HepG2 (cell line): ENCODE results near the gene P4HTM. TPM values are rescaled to one million over a fixed set of nuclear protein-coding genes. Genes with fewer than 3 reads are reported as not detected.

Experiments used
- BRCA1 ChIP-seq: sonication (generic); formaldehyde crosslinking; IDR thresholded peaks from 2 replicates; pipeline ENCODE4 v1.4.0; 2020; ENCODE audit warnings: missing genetic modification reagents
- GFI1 ChIP-seq: sonication (generic); formaldehyde crosslinking; IDR thresholded peaks from 2 replicates; pipeline ENCODE4 v1.5.0; 2020; ENCODE audit warnings: missing genetic modification reagents, mild to moderate bottlenecking, borderline replicate concordance
- HNRNPH1 ChIP-seq: fragments of 200-400 bp; formaldehyde crosslinking; optimal IDR thresholded peaks from 2 replicates; pipeline ENCODE3; 2017; ENCODE audit warnings: mild to moderate bottlenecking, low read depth, low read length
- RELA ChIP-seq: sonication (generic); formaldehyde crosslinking; IDR thresholded peaks from 2 replicates; pipeline ENCODE4 v1.4.0; 2020; ENCODE audit warnings: missing genetic modification reagents
- THAP11 ChIP-seq: IDR thresholded peaks from 2 replicates; pipeline ENCODE4 v1.6.1; 2016; ENCODE audit warnings: missing biosample characterization, missing genetic modification reagents
- ZNF230 ChIP-seq: sonication (generic); formaldehyde crosslinking; IDR thresholded peaks from 2 replicates; pipeline ENCODE4 v1.4.0; 2020; ENCODE audit warnings: mild to moderate bottlenecking, missing genetic modification reagents
- ZNF382 ChIP-seq: sonication (generic); formaldehyde crosslinking; IDR thresholded peaks from 2 replicates; pipeline ENCODE4 v1.5.0; 2020; ENCODE audit warnings: missing genetic modification reagents, mild to moderate bottlenecking, borderline replicate concordance
- ZNF772 ChIP-seq: sonication (generic); formaldehyde crosslinking; IDR thresholded peaks from 2 replicates; pipeline ENCODE4 v1.5.0; 2020; ENCODE audit warnings: mild to moderate bottlenecking, missing genetic modification reagents
- polyA plus RNA-seq, 8 experiments: library from polyadenylated mRNA; depleted of rRNA in 3 of 8; stranded (reverse) in 7 of 8; unstranded in 1 of 8; fragments of >200 nt; fragmentation: Illumina TruSeq in 4 of 8; extraction: Trizol in 4 of 8; gene quantifications; 2 replicates each; pipeline versions ENCODE4 v1.2.1 to v1.2.3, GENCODE V29; 2011 to 2016; ENCODE audit warnings: low read depth in 4 of 8, missing spikeins in 1 of 8, mixed read lengths in 1 of 8; ENCODE audit not compliant: insufficient read depth in 1 of 8
- total RNA-seq, 5 experiments: library from RNA; depleted of rRNA; stranded (reverse); fragments of >200 nt; fragmentation: Illumina TruSeq; extraction: Trizol; gene quantifications; 2 replicates each; pipeline ENCODE4 v1.2.3, GENCODE V29; 2016; ENCODE audit warnings: low read depth in 1 of 5
- TF ChIP-seq, protein P1 (sequence below): sonication (generic); formaldehyde crosslinking; conservative IDR thresholded peaks from 2 replicates; pipeline ENCODE4 v1.8.0; 2022; ENCODE audit warnings: missing genetic modification reagents
- TF ChIP-seq, protein P2 (sequence below): sonication (generic); formaldehyde crosslinking; IDR thresholded peaks from 2 replicates; pipeline ENCODE4 v1.5.0; 2020; ENCODE audit warnings: mild to moderate bottlenecking, missing genetic modification reagents, borderline replicate concordance
- TF ChIP-seq, protein P3 (sequence below): sonication (generic); formaldehyde crosslinking; IDR thresholded peaks from 2 replicates; pipeline ENCODE4 v1.4.0; 2020; ENCODE audit warnings: mild to moderate bottlenecking, missing genetic modification reagents
- TF ChIP-seq, protein P4 (sequence below): IDR thresholded peaks from 2 replicates; pipeline ENCODE4 v1.6.1; 2016; ENCODE audit warnings: mild to moderate bottlenecking, missing biosample characterization, missing genetic modification reagents

P4HTM gene
- total and polyA plus RNA-seq, 2 of the 13 experiments (the other 11 are each of a cell fraction or from before 2014, with no cell fraction given) = 0.01 TPM; not detected in 1

DNA sequence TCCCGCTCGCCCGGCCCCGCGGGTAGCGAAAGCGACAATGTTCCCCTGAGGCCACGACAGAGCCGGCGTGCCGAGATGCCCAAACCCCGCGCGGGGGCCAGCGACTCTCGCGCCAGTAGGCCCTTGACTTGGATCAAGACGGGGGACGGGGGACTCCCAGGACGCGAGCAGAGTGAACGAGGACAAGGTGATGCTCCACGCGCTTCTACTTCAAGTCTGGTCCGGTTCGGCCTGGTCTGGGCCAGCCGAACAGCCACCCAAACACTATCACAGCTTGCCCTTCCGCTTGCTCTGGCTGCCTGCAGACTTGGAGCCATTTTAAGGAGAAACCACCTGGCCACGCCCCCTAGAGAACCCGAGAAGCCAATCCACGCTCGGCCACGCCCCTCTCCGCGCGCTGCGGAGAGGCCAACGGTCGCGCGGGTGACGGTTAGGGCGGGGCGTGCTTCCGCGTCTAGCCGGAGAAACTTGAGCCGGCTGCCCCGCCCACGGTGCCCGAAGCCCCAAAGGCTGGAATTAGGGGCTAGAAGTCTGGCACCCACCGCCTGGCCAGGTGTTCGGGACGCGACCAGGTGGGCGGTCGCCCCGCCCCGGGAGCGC is 31.3 kb downstream of the P4HTM start (continued):
- TF ChIP-seq, protein P1, sequence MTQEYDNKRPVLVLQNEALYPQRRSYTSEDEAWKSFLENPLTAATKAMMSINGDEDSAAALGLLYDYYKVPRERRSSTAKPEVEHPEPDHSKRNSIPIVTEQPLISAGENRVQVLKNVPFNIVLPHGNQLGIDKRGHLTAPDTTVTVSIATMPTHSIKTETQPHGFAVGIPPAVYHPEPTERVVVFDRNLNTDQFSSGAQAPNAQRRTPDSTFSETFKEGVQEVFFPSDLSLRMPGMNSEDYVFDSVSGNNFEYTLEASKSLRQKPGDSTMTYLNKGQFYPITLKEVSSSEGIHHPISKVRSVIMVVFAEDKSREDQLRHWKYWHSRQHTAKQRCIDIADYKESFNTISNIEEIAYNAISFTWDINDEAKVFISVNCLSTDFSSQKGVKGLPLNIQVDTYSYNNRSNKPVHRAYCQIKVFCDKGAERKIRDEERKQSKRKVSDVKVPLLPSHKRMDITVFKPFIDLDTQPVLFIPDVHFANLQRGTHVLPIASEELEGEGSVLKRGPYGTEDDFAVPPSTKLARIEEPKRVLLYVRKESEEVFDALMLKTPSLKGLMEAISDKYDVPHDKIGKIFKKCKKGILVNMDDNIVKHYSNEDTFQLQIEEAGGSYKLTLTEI (CRISPR knock-in tag) = no peak
- TF ChIP-seq RELA (CRISPR knock-in tag) (no peak), ZNF230 (CRISPR knock-in tag) (peak; percentile 86), BRCA1 (CRISPR knock-in tag) (peak; percentile 18; the same call in 1 of the 2 replicates), GFI1 (CRISPR knock-in tag) (no peak), THAP11 (CRISPR knock-in tag) (no peak), ZNF772 (CRISPR knock-in tag) (peak; percentile 16; the same call in 1 of the 2 replicates), HNRNPH1 (peak; percentile 88), ZNF382 (no peak)
- TF ChIP-seq, protein P2, sequence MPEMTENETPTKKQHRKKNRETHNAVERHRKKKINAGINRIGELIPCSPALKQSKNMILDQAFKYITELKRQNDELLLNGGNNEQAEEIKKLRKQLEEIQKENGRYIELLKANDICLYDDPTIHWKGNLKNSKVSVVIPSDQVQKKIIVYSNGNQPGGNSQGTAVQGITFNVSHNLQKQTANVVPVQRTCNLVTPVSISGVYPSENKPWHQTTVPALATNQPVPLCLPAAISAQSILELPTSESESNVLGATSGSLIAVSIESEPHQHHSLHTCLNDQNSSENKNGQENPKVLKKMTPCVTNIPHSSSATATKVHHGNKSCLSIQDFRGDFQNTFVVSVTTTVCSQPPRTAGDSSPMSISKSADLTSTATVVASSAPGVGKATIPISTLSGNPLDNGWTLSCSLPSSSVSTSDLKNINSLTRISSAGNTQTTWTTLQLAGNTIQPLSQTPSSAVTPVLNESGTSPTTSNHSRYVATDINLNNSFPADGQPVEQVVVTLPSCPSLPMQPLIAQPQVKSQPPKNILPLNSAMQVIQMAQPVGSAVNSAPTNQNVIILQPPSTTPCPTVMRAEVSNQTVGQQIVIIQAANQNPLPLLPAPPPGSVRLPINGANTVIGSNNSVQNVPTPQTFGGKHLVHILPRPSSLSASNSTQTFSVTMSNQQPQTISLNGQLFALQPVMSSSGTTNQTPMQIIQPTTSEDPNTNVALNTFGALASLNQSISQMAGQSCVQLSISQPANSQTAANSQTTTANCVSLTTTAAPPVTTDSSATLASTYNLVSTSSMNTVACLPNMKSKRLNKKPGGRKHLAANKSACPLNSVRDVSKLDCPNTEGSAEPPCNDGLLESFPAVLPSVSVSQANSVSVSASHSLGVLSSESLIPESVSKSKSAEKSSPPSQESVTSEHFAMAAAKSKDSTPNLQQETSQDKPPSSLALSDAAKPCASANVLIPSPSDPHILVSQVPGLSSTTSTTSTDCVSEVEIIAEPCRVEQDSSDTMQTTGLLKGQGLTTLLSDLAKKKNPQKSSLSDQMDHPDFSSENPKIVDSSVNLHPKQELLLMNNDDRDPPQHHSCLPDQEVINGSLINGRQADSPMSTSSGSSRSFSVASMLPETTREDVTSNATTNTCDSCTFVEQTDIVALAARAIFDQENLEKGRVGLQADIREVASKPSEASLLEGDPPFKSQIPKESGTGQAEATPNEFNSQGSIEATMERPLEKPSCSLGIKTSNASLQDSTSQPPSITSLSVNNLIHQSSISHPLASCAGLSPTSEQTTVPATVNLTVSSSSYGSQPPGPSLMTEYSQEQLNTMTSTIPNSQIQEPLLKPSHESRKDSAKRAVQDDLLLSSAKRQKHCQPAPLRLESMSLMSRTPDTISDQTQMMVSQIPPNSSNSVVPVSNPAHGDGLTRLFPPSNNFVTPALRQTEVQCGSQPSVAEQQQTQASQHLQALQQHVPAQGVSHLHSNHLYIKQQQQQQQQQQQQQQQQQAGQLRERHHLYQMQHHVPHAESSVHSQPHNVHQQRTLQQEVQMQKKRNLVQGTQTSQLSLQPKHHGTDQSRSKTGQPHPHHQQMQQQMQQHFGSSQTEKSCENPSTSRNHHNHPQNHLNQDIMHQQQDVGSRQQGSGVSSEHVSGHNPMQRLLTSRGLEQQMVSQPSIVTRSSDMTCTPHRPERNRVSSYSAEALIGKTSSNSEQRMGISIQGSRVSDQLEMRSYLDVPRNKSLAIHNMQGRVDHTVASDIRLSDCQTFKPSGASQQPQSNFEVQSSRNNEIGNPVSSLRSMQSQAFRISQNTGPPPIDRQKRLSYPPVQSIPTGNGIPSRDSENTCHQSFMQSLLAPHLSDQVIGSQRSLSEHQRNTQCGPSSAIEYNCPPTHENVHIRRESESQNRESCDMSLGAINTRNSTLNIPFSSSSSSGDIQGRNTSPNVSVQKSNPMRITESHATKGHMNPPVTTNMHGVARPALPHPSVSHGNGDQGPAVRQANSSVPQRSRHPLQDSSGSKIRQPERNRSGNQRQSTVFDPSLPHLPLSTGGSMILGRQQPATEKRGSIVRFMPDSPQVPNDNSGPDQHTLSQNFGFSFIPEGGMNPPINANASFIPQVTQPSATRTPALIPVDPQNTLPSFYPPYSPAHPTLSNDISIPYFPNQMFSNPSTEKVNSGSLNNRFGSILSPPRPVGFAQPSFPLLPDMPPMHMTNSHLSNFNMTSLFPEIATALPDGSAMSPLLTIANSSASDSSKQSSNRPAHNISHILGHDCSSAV = no peak
- TF ChIP-seq, protein P3, sequence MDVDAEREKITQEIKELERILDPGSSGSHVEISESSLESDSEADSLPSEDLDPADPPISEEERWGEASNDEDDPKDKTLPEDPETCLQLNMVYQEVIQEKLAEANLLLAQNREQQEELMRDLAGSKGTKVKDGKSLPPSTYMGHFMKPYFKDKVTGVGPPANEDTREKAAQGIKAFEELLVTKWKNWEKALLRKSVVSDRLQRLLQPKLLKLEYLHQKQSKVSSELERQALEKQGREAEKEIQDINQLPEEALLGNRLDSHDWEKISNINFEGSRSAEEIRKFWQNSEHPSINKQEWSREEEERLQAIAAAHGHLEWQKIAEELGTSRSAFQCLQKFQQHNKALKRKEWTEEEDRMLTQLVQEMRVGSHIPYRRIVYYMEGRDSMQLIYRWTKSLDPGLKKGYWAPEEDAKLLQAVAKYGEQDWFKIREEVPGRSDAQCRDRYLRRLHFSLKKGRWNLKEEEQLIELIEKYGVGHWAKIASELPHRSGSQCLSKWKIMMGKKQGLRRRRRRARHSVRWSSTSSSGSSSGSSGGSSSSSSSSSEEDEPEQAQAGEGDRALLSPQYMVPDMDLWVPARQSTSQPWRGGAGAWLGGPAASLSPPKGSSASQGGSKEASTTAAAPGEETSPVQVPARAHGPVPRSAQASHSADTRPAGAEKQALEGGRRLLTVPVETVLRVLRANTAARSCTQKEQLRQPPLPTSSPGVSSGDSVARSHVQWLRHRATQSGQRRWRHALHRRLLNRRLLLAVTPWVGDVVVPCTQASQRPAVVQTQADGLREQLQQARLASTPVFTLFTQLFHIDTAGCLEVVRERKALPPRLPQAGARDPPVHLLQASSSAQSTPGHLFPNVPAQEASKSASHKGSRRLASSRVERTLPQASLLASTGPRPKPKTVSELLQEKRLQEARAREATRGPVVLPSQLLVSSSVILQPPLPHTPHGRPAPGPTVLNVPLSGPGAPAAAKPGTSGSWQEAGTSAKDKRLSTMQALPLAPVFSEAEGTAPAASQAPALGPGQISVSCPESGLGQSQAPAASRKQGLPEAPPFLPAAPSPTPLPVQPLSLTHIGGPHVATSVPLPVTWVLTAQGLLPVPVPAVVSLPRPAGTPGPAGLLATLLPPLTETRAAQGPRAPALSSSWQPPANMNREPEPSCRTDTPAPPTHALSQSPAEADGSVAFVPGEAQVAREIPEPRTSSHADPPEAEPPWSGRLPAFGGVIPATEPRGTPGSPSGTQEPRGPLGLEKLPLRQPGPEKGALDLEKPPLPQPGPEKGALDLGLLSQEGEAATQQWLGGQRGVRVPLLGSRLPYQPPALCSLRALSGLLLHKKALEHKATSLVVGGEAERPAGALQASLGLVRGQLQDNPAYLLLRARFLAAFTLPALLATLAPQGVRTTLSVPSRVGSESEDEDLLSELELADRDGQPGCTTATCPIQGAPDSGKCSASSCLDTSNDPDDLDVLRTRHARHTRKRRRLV (CRISPR knock-in tag) = no peak
- TF ChIP-seq, protein P4, sequence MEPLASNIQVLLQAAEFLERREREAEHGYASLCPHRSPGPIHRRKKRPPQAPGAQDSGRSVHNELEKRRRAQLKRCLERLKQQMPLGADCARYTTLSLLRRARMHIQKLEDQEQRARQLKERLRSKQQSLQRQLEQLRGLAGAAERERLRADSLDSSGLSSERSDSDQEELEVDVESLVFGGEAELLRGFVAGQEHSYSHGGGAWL = peak; percentile 34; the same call in 1 of the 2 replicates
